HG03565 (cell line): ENCODE data around the gene TNC.
"Not testable (repeated sequence)": the region's sequence is repeated elsewhere in the genome, so short reads cannot be mapped to it uniquely, and the experiment has no call there.

Experiments
- ATAC-seq: cut with Tn5 transposase; IDR thresholded peaks from one replicate; pipeline ENCODE4 v1.9.1; 2021; ENCODE audit warnings: mild to moderate bottlenecking, moderate library complexity; ENCODE audit not compliant: unreplicated experiment

TNC gene

DNA sequence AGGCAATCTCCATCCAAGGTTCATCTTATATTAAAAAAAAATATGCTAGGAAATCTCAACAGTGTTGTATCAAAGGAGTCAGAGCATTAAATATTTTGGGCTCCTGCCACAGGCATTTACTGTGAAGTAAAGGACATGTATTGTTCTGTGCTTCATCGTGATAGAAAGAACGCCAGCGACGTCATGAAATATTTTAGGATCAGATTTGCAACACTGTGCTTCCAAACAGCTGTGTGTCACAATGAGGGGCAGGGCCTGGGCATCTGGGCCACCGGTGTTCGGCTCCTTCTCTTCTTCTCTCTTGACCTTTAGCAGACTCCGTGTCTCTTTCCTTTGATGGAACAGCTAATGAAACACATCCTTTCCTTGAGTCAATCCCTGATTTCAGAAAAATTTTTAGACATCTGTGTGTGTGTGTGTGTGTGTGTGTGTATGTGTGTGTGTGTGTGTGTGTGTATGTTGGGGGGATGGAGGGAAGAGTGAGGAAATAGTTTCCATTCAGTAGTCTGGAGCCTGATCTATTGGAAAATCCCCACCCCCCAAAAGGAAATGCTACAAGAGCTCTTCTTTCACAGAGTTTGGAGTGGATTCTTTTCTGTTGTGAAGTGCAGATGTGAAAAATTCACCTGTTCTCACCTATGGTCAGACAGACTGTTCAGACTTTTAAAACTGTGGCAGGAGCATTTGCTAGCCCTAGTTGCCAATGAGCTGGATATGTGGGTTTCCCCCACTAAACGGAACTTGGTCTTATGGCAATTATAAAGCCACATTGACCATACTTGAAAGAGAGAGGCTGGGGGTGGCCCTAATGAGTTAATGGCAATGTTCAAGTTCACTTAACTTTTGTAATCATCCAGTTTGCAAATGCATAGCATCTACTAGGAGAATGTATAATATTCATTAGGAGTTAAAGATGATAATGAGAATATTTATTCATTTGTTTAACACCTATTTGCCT, 18.1 kb upstream of the TNC start:
- no peak for ATAC-seq

DNA sequence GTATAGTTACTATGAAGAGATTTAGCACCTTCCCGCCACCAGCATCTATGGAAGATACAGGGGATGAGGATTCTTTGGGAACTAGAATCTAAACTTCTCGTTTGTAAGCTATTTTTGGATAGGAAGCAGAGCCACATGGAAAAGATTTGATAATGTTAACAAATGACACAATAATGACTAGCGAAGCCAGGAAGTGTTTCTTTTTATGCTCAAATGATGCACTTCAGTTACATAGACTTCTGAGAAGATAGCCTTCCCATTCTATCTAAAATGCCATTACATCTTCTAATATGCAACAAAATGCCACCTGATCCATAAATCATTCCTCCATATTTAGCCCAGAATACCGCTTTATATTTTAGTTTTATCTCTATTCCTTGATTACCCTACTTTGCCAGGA, 17.0 kb upstream of the TNC start:
- ATAC-seq, result no peak

DNA sequence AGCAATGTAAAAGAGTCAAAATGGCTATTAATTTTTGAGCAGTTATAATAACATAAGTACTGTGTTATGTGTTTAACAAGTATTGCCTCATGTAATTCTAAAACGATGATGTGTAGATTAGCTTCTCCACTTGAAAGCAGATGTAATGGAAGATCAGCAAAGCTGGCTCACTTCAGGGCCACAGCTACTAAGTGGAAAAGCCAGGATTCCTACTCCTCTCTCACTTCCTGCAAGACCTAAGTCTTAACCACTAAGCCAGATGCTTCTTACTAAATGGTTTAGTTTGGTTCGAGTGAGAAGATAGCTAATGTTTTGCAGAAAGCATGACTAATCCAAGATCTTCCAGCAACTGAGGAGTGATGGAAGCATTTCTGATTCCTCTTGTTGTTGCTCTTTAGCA, 15.7 kb upstream of the TNC start:
- ATAC-seq, result no peak

DNA sequence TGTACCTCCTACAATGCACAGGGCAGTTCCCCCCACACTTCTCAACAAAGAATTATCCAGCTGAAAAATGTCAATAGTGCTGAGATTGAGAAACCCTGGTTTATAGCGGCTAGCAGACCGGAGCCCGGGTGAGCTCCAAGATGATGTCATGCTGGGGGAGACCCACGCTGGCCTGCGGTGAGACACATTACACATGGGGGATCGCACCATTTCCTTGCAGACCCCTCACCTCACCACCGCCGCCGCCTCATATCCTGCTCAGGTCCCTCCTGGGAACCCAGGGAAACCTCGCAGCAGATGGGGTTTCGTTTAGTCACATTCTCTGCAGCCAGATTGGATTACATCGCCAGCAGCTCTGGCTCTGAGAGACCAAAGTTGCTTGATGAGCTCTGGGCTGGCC, 14.7 kb upstream of the TNC start:
- ATAC-seq, result no peak

DNA sequence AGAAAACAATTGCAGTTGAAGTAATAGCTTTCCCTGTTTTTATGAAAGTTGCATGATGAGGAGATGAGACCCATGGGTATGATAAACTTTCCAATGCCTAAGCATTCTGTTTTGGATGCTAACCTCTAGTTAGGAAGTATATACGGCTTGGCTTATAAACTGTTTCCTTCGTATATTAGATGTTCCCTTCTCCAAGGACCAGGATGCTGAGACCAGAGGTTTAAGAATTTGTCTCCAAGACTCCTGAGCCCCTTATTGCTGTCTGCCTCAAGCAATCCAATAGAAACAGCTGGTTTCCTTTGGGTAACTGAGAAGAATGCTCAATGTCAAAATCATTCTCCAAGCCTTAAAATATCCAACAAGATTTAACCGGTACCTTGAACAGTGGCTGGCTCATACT, 12.2 kb upstream of the TNC start:
- no peak for ATAC-seq

DNA sequence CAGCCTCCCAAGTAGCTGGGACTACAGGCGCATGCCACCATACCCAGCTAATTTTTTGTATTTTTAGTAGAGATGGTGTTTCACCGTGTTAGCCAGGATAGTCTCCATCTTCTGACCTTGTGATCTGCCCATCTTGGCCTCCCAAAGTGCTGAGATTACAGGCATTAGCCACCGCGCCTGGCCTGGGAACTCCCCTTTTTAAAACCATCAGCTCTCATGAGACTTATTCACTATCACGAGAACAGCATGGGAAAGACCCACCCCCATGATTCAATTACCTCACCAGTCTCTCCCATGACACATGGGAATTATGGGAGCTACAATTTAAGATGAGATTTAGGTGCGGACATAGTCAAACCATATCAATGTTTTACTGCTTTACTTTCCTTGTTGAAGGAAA, 10.8 kb upstream of the TNC start:
- ATAC-seq, result not testable (repeated sequence)

DNA sequence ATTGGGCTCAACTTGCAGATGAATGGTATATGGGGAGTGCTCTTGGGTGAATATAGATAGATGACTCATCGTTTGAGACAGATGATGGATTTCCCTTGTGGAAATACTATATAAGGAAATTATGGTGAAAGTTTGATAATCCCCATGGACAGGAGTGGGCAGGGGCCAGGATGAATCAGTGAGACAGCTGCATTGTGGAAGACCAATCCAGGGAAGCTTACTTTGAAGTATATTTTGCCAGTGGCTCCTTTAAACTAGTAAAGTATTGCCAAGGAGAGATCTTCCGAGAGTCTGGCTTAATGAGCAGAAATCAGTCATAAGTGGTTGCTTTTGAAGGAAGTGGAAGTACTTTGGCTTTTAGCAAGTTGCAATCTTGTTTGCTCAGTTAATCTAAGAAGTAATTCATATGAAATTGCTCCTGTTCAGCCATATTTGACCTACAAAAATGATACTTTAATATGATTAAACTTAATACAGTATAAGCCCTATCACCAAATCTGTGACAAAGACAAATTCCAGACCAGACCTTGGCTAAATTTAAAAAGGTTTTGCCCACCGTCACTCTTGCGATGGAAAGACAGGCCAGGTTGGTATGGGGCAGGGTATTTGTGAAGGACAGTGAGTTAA, 9.3 kb upstream of the TNC start:
- no peak for ATAC-seq

DNA sequence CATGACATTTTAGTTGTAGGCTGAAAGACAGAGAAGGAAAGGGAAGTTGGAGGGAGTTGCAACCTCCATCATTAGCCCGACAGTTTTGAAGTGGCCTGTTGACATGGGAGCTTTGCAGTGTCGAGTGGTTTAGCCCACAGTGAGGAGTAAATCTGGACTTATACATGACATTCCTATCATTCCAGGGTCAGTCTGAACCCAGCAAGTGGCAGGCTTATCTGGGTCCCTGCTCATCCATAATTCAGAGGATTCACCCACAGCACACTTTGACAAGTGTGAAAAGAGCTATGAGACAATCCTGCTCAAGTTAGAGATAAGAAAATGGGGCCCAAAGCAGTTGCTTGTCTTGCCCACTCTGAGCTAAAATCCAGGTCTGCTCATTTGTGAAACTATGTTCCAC, 8.4 kb upstream of the TNC start:
- no peak for ATAC-seq

DNA sequence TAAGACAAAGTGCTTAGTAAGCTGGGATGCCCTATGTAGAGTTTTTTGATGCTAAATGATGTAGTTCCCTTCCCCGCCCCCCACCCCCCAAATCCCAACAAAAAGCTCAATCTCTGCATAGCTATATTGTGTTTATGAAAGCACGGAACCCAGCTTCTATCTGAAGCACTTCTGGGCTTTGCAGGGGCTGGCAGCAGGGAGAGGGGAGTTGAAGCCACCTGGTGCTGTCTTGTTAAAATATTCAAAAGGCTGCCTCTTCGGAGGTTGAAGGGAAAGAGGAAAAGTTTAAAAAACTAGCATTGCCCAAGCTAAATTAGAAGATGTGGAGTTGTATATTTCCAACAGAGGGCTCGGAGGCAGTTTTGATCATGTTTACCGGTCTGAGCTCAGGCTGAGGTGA, 5.0 kb upstream of the TNC start:
- no peak for ATAC-seq

DNA sequence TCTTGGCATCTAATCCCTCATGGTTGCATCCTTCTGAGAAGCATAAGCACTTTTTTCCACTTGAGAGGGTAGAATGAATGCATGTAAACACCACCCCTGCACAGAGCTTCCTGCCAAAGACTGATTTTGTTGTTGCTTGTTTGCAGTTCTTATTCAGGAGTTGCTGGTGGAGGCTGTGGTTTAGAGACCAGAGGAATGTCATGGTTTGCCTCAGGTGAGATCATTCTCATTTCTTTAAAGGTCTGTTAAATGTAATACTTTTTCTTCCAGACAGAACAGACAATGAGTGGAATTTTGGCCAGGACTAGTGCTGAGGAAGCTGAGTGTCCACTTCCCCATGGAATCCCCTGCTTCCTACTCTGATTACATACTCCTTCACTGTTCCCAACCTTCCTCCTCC, 3.2 kb upstream of the TNC start:
- ATAC-seq, result no peak

DNA sequence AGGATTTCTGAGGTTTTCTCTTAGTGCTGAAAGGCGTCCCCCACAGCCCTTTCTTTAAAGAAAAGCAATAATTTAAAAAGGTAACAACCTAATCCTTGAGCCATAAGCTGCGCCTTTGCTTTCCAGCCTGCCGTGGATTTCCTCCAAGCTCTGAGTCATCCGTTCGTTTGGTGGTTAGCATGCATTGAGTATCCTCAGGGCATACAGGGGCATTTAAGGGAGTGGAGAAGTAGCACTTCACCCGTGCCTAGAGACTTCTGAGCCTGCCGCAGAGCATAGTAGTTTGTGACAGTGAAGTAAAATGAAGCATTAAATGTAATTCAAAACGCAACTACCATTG, 892 bp upstream of the TNC start:
- no peak for ATAC-seq

DNA sequence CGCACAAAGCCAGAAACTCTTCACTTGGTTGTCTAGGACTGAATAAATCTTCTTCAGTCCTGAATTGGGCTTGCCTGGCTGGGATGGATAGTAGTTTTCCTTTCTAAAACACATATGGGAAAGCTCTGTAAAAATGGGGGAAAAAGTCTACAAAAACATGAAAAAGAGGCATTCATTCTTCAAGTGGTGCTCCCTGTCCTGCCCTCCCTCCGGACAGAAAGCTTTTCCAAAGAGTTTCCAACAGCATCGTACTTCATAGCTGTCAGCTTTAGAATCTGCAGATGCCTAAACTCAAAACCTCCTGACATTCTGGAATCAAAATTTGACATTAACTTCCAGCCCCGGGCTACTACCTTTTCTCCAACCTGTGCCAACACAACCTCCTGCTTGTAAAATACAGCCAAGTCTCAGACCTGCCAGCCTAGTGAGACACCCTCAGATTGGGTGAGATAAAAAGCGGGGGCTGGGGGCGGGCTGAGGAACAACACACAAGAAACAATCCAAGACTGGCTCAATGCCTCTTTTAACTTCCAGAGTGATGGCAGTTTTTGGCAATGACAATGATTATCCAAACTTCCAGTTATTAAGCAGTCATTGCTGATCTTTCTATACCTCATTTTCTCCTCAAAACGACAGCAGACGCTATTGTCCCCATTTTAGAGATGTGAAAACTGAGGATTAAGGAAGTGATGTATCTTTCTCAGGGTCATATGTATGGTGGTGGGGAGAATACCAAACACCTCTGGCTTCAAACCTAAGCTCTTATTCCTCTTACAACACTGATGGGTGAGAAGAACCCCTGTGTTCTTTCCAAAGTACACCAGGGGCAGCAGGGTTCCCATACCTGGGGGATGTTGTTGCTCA, 1.3 kb downstream of the TNC start:
- ATAC-seq, result no peak

DNA sequence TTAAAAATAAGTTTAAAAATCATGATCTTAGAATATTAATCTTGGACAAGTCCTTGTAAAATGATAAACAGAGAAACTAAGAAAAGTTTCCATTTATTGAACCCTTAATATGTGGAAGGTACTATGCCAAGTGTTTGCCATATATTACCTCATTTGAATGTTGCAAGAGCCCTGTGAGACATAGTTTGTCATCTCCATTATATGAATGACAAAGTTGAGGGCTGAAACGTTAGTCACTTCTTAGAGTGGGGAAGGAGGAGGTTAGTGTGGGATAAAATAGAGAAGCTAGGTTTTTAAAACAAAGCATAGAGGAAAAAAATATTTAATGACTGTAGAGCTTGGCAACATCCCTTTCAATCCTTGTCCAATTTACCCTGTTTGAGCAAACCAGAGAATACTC, 2.0 kb downstream of the TNC start:
- ATAC-seq, result no peak

DNA sequence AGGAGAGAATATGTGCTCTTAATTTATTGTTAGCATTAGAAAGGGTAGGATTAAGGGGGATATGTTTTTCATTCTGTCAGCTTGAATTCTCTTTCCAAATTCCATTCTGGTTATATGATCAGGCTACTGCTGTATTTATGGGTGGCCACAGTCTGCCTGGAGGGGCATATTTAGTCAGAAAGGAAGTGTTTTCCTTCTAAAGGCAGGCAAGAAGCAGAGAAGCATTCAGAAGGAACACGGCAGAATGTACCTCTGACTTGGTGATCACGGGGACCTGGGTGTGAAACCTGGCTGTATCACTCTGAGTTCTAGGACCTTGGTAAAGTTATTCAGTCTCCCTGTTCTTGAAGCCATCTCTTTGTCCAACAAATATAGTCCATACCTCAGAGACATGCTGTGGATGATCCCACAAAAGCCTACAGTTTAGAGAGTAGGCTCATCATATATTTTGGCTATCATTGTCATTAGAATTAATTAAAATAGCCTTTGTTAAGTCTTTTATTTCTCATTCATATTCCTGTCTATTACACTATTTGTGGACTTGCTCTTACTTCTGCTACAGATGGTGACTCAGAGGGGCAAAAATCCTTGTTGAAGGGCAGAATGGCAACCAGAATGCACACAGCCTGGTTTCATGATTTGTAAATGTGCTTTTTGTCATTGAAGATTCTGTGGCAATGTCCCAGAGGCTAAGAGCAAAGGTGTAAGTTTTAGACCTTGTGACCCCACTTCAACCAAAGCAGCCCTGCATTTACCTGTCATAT, 2.7 kb downstream of the TNC start:
- ATAC-seq, result no peak

DNA sequence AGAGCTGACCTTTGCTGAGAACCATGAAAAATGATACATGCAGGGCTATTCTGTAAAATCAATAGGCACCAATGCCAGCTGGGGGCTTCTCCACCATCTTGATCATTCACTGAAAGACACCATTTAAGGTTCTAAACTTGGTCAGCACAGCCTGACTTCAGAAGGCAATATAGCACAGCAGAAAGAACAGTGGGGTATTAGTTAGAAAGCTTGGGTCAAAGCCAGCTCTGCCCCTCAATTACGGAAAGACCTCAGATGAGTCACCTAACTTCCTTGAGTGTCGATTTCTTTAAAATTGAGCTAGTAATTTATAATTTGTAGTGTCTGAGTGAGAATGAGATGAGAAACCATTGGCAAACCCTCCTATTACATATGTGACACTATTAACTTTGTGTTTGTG, 3.4 kb downstream of the TNC start:
- no peak for ATAC-seq

DNA sequence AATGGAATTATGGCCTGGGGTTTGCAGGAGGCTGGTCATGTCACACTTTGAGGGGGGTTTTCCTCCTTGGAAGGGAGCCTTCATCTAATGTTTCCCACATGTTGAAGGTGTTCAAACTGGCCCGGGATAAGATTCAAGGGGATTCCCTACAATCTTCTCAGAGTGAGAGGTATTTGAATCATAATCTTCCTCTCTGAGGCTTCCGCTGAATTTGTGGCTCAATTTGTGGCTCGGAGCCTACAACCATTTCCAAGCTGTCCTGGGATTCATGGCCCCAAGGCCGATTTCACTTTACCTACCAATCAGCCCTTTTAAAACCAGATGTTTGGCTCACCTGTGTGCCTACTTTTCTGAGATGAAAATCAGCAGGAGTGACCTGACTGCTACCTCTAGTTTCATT, 3.9 kb downstream of the TNC start:
- ATAC-seq, result no peak

DNA sequence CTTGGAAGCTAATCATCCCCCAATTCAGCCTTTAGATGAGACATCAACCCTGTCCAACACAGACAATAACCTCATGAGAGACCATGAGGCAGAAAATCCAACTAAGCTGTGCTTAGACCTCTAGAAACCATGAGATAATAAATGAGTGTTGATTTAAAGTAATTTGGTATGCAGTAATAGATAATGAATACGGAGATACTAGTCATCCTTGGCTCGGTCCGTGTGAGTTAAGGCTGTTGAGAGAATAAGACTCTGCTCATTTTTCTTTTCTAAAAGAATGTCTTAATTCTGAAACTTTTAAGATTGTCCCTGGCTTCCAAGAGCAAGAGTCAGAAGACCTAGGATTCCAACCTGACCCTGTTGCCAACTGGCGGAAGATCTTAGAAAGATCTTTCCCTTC, 6.1 kb downstream of the TNC start:
- ATAC-seq, result no peak

DNA sequence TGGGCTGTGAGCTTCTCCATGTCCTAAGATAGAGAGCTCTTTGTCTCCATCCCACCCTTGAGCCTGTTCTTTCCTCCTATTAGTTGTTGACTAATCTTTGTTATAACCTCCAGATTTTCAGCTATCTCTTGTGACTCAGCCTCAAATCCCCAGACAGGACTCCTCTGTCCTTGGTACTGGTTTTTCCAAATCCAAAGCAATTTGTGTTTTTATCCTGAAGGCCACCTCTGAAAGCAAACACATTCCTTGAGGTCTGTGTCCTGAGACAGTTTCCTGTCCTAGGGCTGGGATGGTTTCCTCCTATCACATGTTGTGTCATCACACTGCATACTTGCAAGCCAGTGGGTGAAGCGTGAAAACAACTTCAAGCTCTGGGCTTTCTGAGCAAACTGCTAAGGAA, 8.5 kb downstream of the TNC start:
- no peak for ATAC-seq

DNA sequence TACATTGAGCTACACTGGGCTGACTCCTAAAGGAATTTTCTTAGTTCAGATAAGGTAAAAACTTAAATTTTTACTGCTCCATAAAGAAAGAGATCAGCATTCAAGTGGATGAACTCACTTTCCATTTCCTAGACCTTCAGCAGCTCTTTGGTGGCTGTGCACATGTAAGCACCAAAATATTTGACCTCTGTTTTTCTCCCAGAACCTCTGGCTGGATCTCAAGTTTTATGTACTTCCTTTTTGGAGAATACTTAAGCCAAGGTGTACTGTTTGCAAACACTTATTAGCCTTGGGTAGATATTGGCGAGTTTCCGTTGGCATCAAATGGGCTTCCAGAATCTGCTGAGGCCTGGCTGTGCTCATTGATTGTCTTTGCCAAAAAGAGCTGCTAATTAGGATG, 10.3 kb downstream of the TNC start:
- no peak for ATAC-seq

DNA sequence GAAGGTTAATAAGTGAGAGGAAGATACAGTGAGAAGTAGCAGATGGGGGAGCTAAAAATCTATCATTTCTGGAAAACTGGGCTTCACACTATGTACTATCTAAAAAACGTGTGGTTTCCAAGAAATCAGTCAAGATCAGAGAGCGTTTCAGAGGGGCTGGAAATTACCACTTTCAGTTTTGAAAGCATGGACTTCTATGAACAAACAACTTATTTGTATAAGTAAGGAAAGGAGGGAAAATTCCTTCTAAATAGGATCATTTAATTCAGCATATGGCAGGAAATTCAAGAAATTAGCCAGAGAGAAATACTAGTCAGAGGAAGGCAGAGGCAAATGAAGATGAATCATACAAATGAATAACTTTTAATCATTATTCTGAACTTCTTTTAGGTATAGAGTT, 11.3 kb downstream of the TNC start:
- no peak for ATAC-seq

DNA sequence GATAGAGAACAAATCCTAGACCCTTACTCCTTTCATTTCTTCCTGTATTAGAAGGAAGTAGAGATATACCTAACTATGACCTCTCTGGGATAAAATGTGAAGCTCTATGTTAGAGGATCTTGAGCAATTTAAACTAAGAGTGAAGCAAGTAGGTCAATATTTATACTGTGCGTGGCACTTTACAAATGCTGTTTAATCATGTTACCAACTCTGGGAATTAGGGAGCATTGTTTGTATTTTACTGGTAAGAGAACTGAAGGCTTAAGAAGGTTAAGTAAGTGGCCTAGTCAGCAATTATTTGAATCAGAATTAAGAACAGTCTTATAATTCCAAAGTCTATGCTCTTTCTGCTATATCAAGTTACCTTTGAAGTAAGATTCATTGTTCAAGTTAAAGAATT, 12.0 kb downstream of the TNC start:
- no peak for ATAC-seq
